ENCODE results near the gene ID1.
"Not testable (repeated sequence)": the region's sequence is repeated elsewhere in the genome, so short reads cannot be mapped to it uniquely, and the experiment has no call there.

ID1 gene

GRCh38 chr20:31577194-31577593, 27.9 kb upstream of the ID1 start:
- Histone ChIP-seq H3K4me1 (ENCODE audit: control insufficient read depth, insufficient read depth, low read length) (peaks cover 20% of the 10 kb centered on the region), H3K27me3 (ENCODE audit: control insufficient read depth, insufficient read depth, low read length) (no peaks in the 10 kb centered on the region), H3K36me3 (ENCODE audit: control insufficient read depth, insufficient read depth, low read length) (no peaks in the 10 kb centered on the region), H3K9me3 (ENCODE audit: control insufficient read depth, insufficient read depth, low read length) (no peaks in the 10 kb centered on the region), H3K4me3 (ENCODE audit: low read depth, low read length) (no peak overlapping the region), H3K9ac (ENCODE audit: low read depth, low read length) (no peak overlapping the region)

GRCh38 chr20:31578448-31579138, 26.5 kb upstream of the ID1 start:
- Histone ChIP-seq H3K4me3 (ENCODE audit: low read depth, low read length) (no peak overlapping the region), H3K4me1 (ENCODE audit: control insufficient read depth, insufficient read depth, low read length) (peaks cover 16% of the 10 kb centered on the region), H3K9ac (ENCODE audit: low read depth, low read length) (no peak overlapping the region)

GRCh38 chr20:31579245-31579644, 25.8 kb upstream of the ID1 start:
- Histone ChIP-seq H3K4me1 (ENCODE audit: control insufficient read depth, insufficient read depth, low read length) (peaks cover 18% of the 10 kb centered on the region), H3K27me3 (ENCODE audit: control insufficient read depth, insufficient read depth, low read length) (no peaks in the 10 kb centered on the region), H3K9me3 (ENCODE audit: control insufficient read depth, insufficient read depth, low read length) (no peaks in the 10 kb centered on the region), H3K36me3 (ENCODE audit: control insufficient read depth, insufficient read depth, low read length) (no peaks in the 10 kb centered on the region), H3K9ac (ENCODE audit: low read depth, low read length) (no peak overlapping the region), H3K4me3 (ENCODE audit: low read depth, low read length) (no peak overlapping the region)

More at GRCh38 chr20:31578448-31579138, 26.5 kb upstream of the ID1 start:
- H3K9me3 ChIP-seq (ENCODE audit: control insufficient read depth, insufficient read depth, low read length) = no peaks in the 10 kb centered on the region
- H3K36me3 ChIP-seq (ENCODE audit: control insufficient read depth, insufficient read depth, low read length) = no peaks in the 10 kb centered on the region
- H3K27me3 ChIP-seq (ENCODE audit: control insufficient read depth, insufficient read depth, low read length) = no peaks in the 10 kb centered on the region

GRCh38 chr20:31579941-31580651, 25.0 kb upstream of the ID1 start:
- H3K4me3 ChIP-seq (ENCODE audit: low read depth, low read length); H3K27me3 ChIP-seq (ENCODE audit: control insufficient read depth, insufficient read depth, low read length); H3K9me3 ChIP-seq (ENCODE audit: control insufficient read depth, insufficient read depth, low read length); H3K9ac ChIP-seq (ENCODE audit: low read depth, low read length); H3K36me3 ChIP-seq (ENCODE audit: control insufficient read depth, insufficient read depth, low read length): not testable (repeated sequence)
- peaks cover 18% of the 10 kb centered on the region for H3K4me1 ChIP-seq (ENCODE audit: control insufficient read depth, insufficient read depth, low read length)

- H3K27me3 ChIP-seq (ENCODE audit: control insufficient read depth, insufficient read depth, low read length) = no peaks in the 10 kb centered on the region
- H3K36me3 ChIP-seq (ENCODE audit: control insufficient read depth, insufficient read depth, low read length) = no peaks in the 10 kb centered on the region
- peaks cover 18% of the 10 kb centered on the region for H3K4me1 ChIP-seq (ENCODE audit: control insufficient read depth, insufficient read depth, low read length)
- no peak overlapping the region for H3K9ac ChIP-seq (ENCODE audit: low read depth, low read length)
- H3K9me3 ChIP-seq (ENCODE audit: control insufficient read depth, insufficient read depth, low read length) = no peaks in the 10 kb centered on the region
- H3K4me3 ChIP-seq (ENCODE audit: low read depth, low read length) = no peak overlapping the region
Measured at GRCh38 chr20:31580706-31581105, 24.4 kb upstream of the ID1 start.

GRCh38 chr20:31581391-31581790, 23.7 kb upstream of the ID1 start:
- Histone ChIP-seq H3K9ac (ENCODE audit: low read depth, low read length) (no peak overlapping the region), H3K4me1 (ENCODE audit: control insufficient read depth, insufficient read depth, low read length) (peaks cover 19% of the 10 kb centered on the region), H3K27me3 (ENCODE audit: control insufficient read depth, insufficient read depth, low read length) (no peaks in the 10 kb centered on the region), H3K9me3 (ENCODE audit: control insufficient read depth, insufficient read depth, low read length) (no peaks in the 10 kb centered on the region), H3K4me3 (ENCODE audit: low read depth, low read length) (no peak overlapping the region), H3K36me3 (ENCODE audit: control insufficient read depth, insufficient read depth, low read length) (no peaks in the 10 kb centered on the region)

GRCh38 chr20:31587545-31588389, 17.3 kb upstream of the ID1 start:
- no peak overlapping the region for H3K9ac ChIP-seq (ENCODE audit: low read depth, low read length)
- H3K9me3 ChIP-seq (ENCODE audit: control insufficient read depth, insufficient read depth, low read length) = no peaks in the 10 kb centered on the region
- peak overlapping the region; percentile 52 for H3K4me3 ChIP-seq (ENCODE audit: low read depth, low read length)
- H3K36me3 ChIP-seq (ENCODE audit: control insufficient read depth, insufficient read depth, low read length) = no peaks in the 10 kb centered on the region
- peaks cover 3% of the 10 kb centered on the region for H3K27me3 ChIP-seq (ENCODE audit: control insufficient read depth, insufficient read depth, low read length)
- peaks cover 17% of the 10 kb centered on the region for H3K4me1 ChIP-seq (ENCODE audit: control insufficient read depth, insufficient read depth, low read length)

GRCh38 chr20:31590717-31591225, 14.3 kb upstream of the ID1 start:
- peaks cover 3% of the 10 kb centered on the region for H3K27me3 ChIP-seq (ENCODE audit: control insufficient read depth, insufficient read depth, low read length)
- no peaks in the 10 kb centered on the region for H3K9me3 ChIP-seq (ENCODE audit: control insufficient read depth, insufficient read depth, low read length)
- no peak overlapping the region for H3K4me3 ChIP-seq (ENCODE audit: low read depth, low read length)
- H3K36me3 ChIP-seq (ENCODE audit: control insufficient read depth, insufficient read depth, low read length) = no peaks in the 10 kb centered on the region
- H3K4me1 ChIP-seq (ENCODE audit: control insufficient read depth, insufficient read depth, low read length) = peaks cover 26% of the 10 kb centered on the region
- no peak overlapping the region for H3K9ac ChIP-seq (ENCODE audit: low read depth, low read length)

- H3K27me3 ChIP-seq (ENCODE audit: control insufficient read depth, insufficient read depth, low read length) = peaks cover under 1% of the 10 kb centered on the region
- H3K9ac ChIP-seq (ENCODE audit: low read depth, low read length) = no peak overlapping the region
- H3K4me1 ChIP-seq (ENCODE audit: control insufficient read depth, insufficient read depth, low read length) = peaks cover 24% of the 10 kb centered on the region
- no peaks in the 10 kb centered on the region for H3K36me3 ChIP-seq (ENCODE audit: control insufficient read depth, insufficient read depth, low read length)
- no peak overlapping the region for H3K4me3 ChIP-seq (ENCODE audit: low read depth, low read length)
- no peaks in the 10 kb centered on the region for H3K9me3 ChIP-seq (ENCODE audit: control insufficient read depth, insufficient read depth, low read length)
Measured at GRCh38 chr20:31593221-31594001, 11.7 kb upstream of the ID1 start.

- H3K27me3 ChIP-seq (ENCODE audit: control insufficient read depth, insufficient read depth, low read length) = no peaks in the 10 kb centered on the region
- H3K9me3 ChIP-seq (ENCODE audit: control insufficient read depth, insufficient read depth, low read length) = no peaks in the 10 kb centered on the region
- no peak overlapping the region for H3K9ac ChIP-seq (ENCODE audit: low read depth, low read length)
- H3K4me1 ChIP-seq (ENCODE audit: control insufficient read depth, insufficient read depth, low read length) = peaks cover 23% of the 10 kb centered on the region
- H3K4me3 ChIP-seq (ENCODE audit: low read depth, low read length) = no peak overlapping the region
- no peaks in the 10 kb centered on the region for H3K36me3 ChIP-seq (ENCODE audit: control insufficient read depth, insufficient read depth, low read length)
Measured at GRCh38 chr20:31594002-31594557, 11.0 kb upstream of the ID1 start.
